Liver (tissue), 9 donors: ENCODE results near the gene MAPT. TPM values are rescaled to one million over a fixed set of nuclear protein-coding genes. Genes with fewer than 3 reads are reported as not detected.

Experiments
- DNase-seq: peaks from one replicate; pipeline ENCODE4 v3.0.0-alpha.2; 2017; ENCODE audit warnings: low spot score
- H3K27ac ChIP-seq, 2 donors: one replicate each; pipeline ENCODE4 v1.7.0; 2013; ENCODE audit warnings: inconsistent platforms in 2 of 2, low read length in 2 of 2, control low read depth in 1 of 2, low read depth in 1 of 2, mild to moderate bottlenecking in 1 of 2
- H3K27me3 ChIP-seq, 4 donors: one replicate each; pipeline versions ENCODE4 v1.6.1 to v1.7.0; 2013; ENCODE audit warnings: low read length in 3 of 4, inconsistent platforms in 1 of 4, mild to moderate bottlenecking in 1 of 4, moderate library complexity in 1 of 4; ENCODE audit not compliant: control insufficient read depth in 4 of 4, insufficient read depth in 4 of 4
- H3K36me3 ChIP-seq, 4 donors: one replicate each; pipeline versions ENCODE4 v1.6.1 to v1.7.0; 2013; ENCODE audit warnings: low read length in 3 of 4, mild to moderate bottlenecking in 3 of 4, low read depth in 1 of 4, moderate library complexity in 1 of 4; ENCODE audit not compliant: control insufficient read depth in 4 of 4, insufficient read depth in 3 of 4
- H3K4me1 ChIP-seq, 4 donors: one replicate each; pipeline versions ENCODE4 v1.6.1 to v1.7.0; 2013; ENCODE audit warnings: low read length in 3 of 4, mild to moderate bottlenecking in 3 of 4, moderate library complexity in 1 of 4; ENCODE audit not compliant: control insufficient read depth in 4 of 4, insufficient read depth in 4 of 4
- H3K4me3 ChIP-seq, 3 donors: one replicate each; pipeline versions ENCODE4 v1.6.1 to v1.7.0; 2013; ENCODE audit warnings: low read length in 3 of 3, control low read depth in 1 of 3, low read depth in 1 of 3, mild to moderate bottlenecking in 1 of 3
- H3K9ac ChIP-seq, 2 donors: one replicate each; pipeline ENCODE4 v1.7.0; 2013; ENCODE audit warnings: low read length in 2 of 2, mild to moderate bottlenecking in 2 of 2, moderate library complexity in 2 of 2, control low read depth in 1 of 2, low read depth in 1 of 2
- H3K9me3 ChIP-seq, 4 donors: one replicate each; pipeline versions ENCODE4 v1.6.1 to v1.7.0; 2013; ENCODE audit warnings: low read length in 3 of 4; ENCODE audit not compliant: control insufficient read depth in 4 of 4
- EGR1 ChIP-seq, 2 donors: IDR thresholded peaks; 2 replicates each; pipeline ENCODE4 v1.6.1; 2016 to 2018; ENCODE audit warnings: antibody characterized with exemption in 2 of 2, low read depth in 2 of 2
- FOXA1 ChIP-seq: IDR thresholded peaks from 2 replicates; pipeline ENCODE4 v1.6.1; 2016; ENCODE audit warnings: antibody characterized with exemption
- FOXA2 ChIP-seq: IDR thresholded peaks from 2 replicates; pipeline ENCODE4 v1.6.1; 2016; ENCODE audit warnings: antibody characterized with exemption
- GABPA ChIP-seq, 2 donors: IDR thresholded peaks in 1 of 2; conservative IDR thresholded peaks in 1 of 2; 2 replicates each; pipeline ENCODE4 v1.6.1; 2016; ENCODE audit warnings: antibody characterized with exemption in 2 of 2, mild to moderate bottlenecking in 1 of 2, moderate library complexity in 1 of 2
- HNF4A ChIP-seq, 2 donors: conservative IDR thresholded peaks; 2 replicates each; pipeline ENCODE4 v1.6.1; 2016; ENCODE audit warnings: antibody characterized with exemption in 2 of 2, mild to moderate bottlenecking in 2 of 2
- HNF4G ChIP-seq: IDR thresholded peaks from 2 replicates; pipeline ENCODE4 v1.6.1; 2016; ENCODE audit warnings: antibody characterized with exemption
- NR2F2 ChIP-seq: IDR thresholded peaks from 2 replicates; pipeline ENCODE4 v1.6.1; 2016; ENCODE audit warnings: antibody characterized with exemption
- RAD21 ChIP-seq, 2 donors: IDR thresholded peaks; 2 replicates each; pipeline ENCODE4 v1.6.1; 2016; ENCODE audit warnings: antibody characterized with exemption in 2 of 2, mild to moderate bottlenecking in 2 of 2
- RXRA ChIP-seq, 2 donors: IDR thresholded peaks; 2 replicates each; pipeline ENCODE4 v1.6.1; 2017 to 2018; ENCODE audit warnings: antibody characterized with exemption in 2 of 2, mild to moderate bottlenecking in 1 of 2
- TAF1 ChIP-seq: conservative IDR thresholded peaks from 2 replicates; pipeline ENCODE4 v1.6.1; 2016; ENCODE audit warnings: antibody characterized with exemption, mild to moderate bottlenecking
- YY1 ChIP-seq: IDR thresholded peaks from 2 replicates; pipeline ENCODE4 v1.6.1; 2016; ENCODE audit warnings: antibody characterized with exemption, mild to moderate bottlenecking
- WGBS: extraction: QIAGEN DNeasy Blood & Tissue Kit; methylation state at CpG from one replicate; pipeline ENCODE4 v1.1.7; 2013; 5-methylcytosine and 5-hydroxymethylcytosine counted together
- polyA plus RNA-seq, 2 donors: library from polyadenylated mRNA; stranded (reverse) in 1 of 2; unstranded in 1 of 2; fragments of 200-250 nt in 1 of 2; fragments of >200 nt in 1 of 2; fragmentation: Nextera tagmentation in 1 of 2; extraction: Ambion mirVana in 1 of 2; gene quantifications; one replicate each; pipeline versions ENCODE4 v1.2.1 to v1.2.3, GENCODE V29; 2013 to 2015
- total RNA-seq, 2 donors: library from RNA; depleted of rRNA; stranded (reverse); fragments of >200 nt; gene quantifications; one replicate each; pipeline ENCODE4 v1.2.3, GENCODE V29; 2014
- TF ChIP-seq, protein P1 (sequence below): IDR thresholded peaks from 2 replicates; pipeline ENCODE4 v1.6.1; 2016; ENCODE audit warnings: antibody characterized with exemption, mild to moderate bottlenecking
- TF ChIP-seq, protein P2 (sequence below): IDR thresholded peaks from 2 replicates; pipeline ENCODE4 v1.6.1; 2016; ENCODE audit warnings: antibody characterized with exemption
- TF ChIP-seq, protein P3 (sequence below): IDR thresholded peaks from 2 replicates; pipeline ENCODE4 v1.6.1; 2016; ENCODE audit warnings: antibody characterized with exemption
- TF ChIP-seq, protein P4 (sequence below): IDR thresholded peaks from 2 replicates; pipeline ENCODE4 v1.6.1; 2016; ENCODE audit warnings: antibody characterized with exemption
- TF ChIP-seq, protein P5 (sequence below): fragments of 150-350 bp; IDR thresholded peaks from 2 replicates; pipeline ENCODE4 v1.5.1; 2017; ENCODE audit warnings: improper control_type of control experiment, low read depth, low read length; ENCODE audit not compliant: missing input control
- donor health status: healthy.
- donor health status: healthy.
- donor health status: healthy.
- donor health status: healthy.
- donor health status: healthy.

MAPT gene
- total and polyA plus RNA-seq, 4 donors: 0.05 to 0.67 (median 0.27) TPM

DNA sequence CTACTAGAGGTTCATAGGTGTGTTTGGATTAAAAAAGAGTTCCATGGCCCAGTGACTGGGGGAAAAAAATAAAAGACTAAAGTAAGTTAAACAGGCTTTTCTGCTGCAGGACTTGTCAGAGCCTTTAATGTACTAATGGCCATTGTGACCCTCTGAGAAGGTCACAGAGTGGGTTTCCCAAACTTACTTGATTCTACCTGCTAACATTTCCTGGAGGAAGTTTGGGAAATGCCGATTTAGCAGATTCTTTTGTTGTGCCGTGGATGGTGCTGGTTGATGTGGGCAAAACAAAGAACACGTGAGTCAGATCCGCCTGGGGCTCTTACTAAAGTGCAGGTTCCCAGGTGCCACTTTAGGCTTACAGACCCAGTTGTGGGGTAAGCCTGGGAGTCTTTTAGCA lies 91.1 kb downstream of the MAPT start:
- Histone ChIP-seq H3K4me1 (peaks cover 0 to 3% (median 0%) of the 10 kb centered on the region in 4 donors), H3K9ac (no peak overlapping the region), H3K27me3 (no peaks in the 10 kb centered on the region), H3K27ac (no peak overlapping the region), H3K4me3 (no peak overlapping the region), H3K36me3 (no peaks in the 10 kb centered on the region), H3K9me3 (no peaks in the 10 kb centered on the region)
- DNase-seq: no peak
- no peak for TF ChIP-seq TAF1
- TF ChIP-seq RAD21 (IDR thresholded peaks at IDR 0.05): no peak
- TF ChIP-seq, protein P1, sequence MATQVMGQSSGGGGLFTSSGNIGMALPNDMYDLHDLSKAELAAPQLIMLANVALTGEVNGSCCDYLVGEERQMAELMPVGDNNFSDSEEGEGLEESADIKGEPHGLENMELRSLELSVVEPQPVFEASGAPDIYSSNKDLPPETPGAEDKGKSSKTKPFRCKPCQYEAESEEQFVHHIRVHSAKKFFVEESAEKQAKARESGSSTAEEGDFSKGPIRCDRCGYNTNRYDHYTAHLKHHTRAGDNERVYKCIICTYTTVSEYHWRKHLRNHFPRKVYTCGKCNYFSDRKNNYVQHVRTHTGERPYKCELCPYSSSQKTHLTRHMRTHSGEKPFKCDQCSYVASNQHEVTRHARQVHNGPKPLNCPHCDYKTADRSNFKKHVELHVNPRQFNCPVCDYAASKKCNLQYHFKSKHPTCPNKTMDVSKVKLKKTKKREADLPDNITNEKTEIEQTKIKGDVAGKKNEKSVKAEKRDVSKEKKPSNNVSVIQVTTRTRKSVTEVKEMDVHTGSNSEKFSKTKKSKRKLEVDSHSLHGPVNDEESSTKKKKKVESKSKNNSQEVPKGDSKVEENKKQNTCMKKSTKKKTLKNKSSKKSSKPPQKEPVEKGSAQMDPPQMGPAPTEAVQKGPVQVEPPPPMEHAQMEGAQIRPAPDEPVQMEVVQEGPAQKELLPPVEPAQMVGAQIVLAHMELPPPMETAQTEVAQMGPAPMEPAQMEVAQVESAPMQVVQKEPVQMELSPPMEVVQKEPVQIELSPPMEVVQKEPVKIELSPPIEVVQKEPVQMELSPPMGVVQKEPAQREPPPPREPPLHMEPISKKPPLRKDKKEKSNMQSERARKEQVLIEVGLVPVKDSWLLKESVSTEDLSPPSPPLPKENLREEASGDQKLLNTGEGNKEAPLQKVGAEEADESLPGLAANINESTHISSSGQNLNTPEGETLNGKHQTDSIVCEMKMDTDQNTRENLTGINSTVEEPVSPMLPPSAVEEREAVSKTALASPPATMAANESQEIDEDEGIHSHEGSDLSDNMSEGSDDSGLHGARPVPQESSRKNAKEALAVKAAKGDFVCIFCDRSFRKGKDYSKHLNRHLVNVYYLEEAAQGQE: no peak
- TF ChIP-seq HNF4A (conservative IDR thresholded peaks at IDR 0.05): no peak
- no peak for TF ChIP-seq EGR1 (IDR thresholded peaks at IDR 0.05; ENCODE audit: low read depth in 2 of 2)
- TF ChIP-seq RXRA (IDR thresholded peaks at IDR 0.05): no peak
- TF ChIP-seq GABPA (IDR thresholded peaks at IDR 0.05 in 1 of 2, conservative IDR thresholded peaks at IDR 0.05 in 1 of 2): no peak
- TF ChIP-seq FOXA2: no peak
- TF ChIP-seq, protein P2, sequence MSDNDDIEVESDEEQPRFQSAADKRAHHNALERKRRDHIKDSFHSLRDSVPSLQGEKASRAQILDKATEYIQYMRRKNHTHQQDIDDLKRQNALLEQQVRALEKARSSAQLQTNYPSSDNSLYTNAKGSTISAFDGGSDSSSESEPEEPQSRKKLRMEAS: no peak
- TF ChIP-seq, protein P3, sequence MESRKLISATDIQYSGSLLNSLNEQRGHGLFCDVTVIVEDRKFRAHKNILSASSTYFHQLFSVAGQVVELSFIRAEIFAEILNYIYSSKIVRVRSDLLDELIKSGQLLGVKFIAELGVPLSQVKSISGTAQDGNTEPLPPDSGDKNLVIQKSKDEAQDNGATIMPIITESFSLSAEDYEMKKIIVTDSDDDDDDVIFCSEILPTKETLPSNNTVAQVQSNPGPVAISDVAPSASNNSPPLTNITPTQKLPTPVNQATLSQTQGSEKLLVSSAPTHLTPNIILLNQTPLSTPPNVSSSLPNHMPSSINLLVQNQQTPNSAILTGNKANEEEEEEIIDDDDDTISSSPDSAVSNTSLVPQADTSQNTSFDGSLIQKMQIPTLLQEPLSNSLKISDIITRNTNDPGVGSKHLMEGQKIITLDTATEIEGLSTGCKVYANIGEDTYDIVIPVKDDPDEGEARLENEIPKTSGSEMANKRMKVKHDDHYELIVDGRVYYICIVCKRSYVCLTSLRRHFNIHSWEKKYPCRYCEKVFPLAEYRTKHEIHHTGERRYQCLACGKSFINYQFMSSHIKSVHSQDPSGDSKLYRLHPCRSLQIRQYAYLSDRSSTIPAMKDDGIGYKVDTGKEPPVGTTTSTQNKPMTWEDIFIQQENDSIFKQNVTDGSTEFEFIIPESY: no peak
- TF ChIP-seq, protein P4, sequence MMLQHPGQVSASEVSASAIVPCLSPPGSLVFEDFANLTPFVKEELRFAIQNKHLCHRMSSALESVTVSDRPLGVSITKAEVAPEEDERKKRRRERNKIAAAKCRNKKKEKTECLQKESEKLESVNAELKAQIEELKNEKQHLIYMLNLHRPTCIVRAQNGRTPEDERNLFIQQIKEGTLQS: no peak
- 85% methylated on average over 4 of the region's 4 CpGs for WGBS

DNA sequence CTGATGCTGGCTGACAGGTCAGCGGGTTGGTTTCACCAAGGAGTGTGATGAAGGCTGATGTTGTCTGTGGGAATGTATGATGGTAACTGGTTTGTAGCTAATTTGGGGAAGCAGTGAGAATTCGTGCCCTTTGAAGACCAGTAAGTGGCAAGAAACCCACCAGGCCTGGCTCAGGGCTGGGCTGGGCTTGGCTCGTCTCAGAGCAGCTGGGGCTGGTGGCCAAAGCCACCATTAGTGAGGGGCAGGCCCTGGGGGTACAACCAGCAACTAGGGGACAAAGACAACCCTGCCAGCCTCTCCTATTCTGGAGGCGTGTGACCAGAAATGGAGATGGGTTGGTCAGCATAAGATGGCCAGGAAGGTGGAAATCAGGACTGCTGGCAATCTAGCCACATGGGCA lies 91.7 kb downstream of the MAPT start:
- 92% methylated on average over 4 of the region's 4 CpGs for WGBS
- H3K9me3 ChIP-seq: no peaks in the 10 kb centered on the region
- no peak overlapping the region for H3K9ac ChIP-seq
- H3K36me3 ChIP-seq: no peaks in the 10 kb centered on the region
- H3K27me3 ChIP-seq: no peaks in the 10 kb centered on the region
- H3K27ac ChIP-seq: no peak overlapping the region
- peaks cover 0 to 3% (median 0%) of the 10 kb centered on the region in 4 donors for H3K4me1 ChIP-seq
- no peak for TF ChIP-seq YY1
- TF ChIP-seq, protein P2: no peak
- H3K4me3 ChIP-seq: no peak overlapping the region
- DNase-seq: no peak

DNA sequence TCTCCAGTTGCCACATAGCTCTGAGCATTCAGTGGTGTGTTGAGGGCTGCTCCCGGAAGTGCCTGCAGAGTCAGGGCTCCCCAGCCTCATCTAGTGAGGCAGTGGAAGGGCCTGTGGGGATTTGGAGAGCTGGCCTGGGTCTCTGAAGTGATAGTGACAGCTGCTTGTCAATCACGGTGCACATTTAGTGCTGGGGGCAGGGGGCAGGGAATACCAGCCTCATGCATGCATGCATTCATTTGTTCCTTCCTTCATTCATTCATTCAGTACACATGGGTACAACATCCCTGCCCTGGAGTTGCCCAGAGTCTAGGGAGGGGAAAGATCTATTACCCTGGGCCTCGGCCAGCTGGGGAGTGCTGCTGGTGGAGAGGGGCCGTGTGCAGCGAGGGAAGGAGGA lies 93.4 kb downstream of the MAPT start:
- TF ChIP-seq NR2F2 (no peak), HNF4A (conservative IDR thresholded peaks at IDR 0.05) (no peak), HNF4G (no peak), GABPA (IDR thresholded peaks at IDR 0.05 in 1 of 2, conservative IDR thresholded peaks at IDR 0.05 in 1 of 2) (no peak), FOXA2 (no peak), TAF1 (no peak), FOXA1 (no peak), RAD21 (IDR thresholded peaks at IDR 0.05) (no peak), RXRA (IDR thresholded peaks at IDR 0.05) (no peak), YY1 (no peak)
- TF ChIP-seq, protein P5, sequence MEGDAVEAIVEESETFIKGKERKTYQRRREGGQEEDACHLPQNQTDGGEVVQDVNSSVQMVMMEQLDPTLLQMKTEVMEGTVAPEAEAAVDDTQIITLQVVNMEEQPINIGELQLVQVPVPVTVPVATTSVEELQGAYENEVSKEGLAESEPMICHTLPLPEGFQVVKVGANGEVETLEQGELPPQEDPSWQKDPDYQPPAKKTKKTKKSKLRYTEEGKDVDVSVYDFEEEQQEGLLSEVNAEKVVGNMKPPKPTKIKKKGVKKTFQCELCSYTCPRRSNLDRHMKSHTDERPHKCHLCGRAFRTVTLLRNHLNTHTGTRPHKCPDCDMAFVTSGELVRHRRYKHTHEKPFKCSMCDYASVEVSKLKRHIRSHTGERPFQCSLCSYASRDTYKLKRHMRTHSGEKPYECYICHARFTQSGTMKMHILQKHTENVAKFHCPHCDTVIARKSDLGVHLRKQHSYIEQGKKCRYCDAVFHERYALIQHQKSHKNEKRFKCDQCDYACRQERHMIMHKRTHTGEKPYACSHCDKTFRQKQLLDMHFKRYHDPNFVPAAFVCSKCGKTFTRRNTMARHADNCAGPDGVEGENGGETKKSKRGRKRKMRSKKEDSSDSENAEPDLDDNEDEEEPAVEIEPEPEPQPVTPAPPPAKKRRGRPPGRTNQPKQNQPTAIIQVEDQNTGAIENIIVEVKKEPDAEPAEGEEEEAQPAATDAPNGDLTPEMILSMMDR: no peak
- TF ChIP-seq, protein P4: no peak
- TF ChIP-seq, protein P3: no peak

More for the DNA sequence above, 93.4 kb downstream of the MAPT start:
- Histone ChIP-seq H3K27ac (no peak overlapping the region), H3K9ac (no peak overlapping the region), H3K36me3 (no peaks in the 10 kb centered on the region), H3K4me3 (no peak overlapping the region), H3K4me1 (peaks cover 0 to 3% (median 0%) of the 10 kb centered on the region in 4 donors), H3K27me3 (no peaks in the 10 kb centered on the region), H3K9me3 (no peaks in the 10 kb centered on the region)
- no peak for DNase-seq
- 87% methylated on average over 5 of the region's 5 CpGs for WGBS
